GM19463 (cell line): ENCODE measurements around the gene ORAI2.

Experiments used
- ATAC-seq: cut with Tn5 transposase; IDR thresholded peaks from one replicate; pipeline ENCODE4 v1.9.1; 2021; ENCODE audit warnings: mild to moderate bottlenecking, moderate library complexity; ENCODE audit not compliant: unreplicated experiment

ORAI2 gene

DNA sequence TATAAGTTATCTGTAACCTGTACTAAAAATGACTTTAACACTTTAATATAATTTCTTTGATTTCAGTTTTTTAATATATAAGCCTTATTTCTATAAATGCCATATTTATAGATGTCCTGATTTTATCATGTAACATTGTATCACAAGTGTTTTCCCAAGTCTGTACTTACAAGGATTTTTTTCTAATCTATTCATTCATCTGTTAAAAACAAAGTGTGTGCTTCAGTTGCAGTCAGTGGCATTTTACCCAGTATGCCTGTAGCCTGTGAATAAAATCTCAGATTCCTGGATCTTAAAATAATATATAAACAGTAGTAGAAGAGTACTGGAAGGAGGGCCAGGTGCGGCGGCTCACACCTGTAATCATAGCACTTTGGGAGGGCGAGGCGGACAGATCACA, 19.8 kb upstream of the ORAI2 start:
- ATAC-seq = no peak

DNA sequence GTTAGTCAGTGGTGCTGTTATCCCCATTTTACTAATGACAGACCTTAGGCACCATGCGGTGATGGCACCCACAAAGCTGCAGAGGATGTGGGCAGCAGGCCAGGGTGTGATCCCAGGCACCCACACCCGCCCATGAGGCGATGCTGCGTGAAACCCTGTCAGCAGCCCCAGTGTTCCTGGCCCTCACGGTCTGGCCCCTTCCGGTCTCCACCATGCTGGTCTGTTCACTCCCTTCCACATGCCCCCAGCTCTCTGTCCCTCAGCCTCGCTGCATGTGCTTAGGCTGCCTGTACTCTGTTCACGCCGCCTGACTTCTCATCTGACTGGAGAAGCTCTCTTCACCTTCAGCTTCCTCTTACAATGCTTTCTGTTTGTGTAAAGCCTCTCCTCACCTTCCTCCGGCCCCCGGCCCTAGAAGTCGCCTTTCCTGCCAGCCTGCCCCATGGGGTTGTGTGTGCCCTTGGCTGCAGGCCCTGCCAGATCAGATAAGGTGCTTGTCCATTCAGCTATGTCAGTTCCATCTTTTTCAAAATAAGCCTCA, 17.6 kb upstream of the ORAI2 start:
- ATAC-seq = peak; percentile 58

DNA sequence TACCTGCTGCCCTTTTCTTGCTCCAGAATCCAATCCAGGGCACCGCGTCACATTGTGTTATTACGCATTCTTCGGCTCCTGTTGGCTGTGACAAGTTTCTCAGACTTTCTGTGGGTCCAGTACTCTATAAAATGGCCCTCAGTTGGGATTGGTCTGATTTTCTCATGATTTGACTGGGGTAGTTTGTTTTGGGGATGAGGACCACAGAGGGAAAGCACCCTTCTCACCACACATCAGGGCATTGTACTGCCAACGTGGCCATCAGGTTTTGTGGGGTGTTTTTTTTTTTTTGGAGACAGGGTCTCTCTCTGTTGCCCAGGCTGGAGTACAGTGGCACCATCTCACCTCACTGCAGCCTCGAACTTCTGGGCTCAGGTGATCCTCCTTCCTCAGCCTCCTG, 17.0 kb upstream of the ORAI2 start:
- ATAC-seq = no peak

DNA sequence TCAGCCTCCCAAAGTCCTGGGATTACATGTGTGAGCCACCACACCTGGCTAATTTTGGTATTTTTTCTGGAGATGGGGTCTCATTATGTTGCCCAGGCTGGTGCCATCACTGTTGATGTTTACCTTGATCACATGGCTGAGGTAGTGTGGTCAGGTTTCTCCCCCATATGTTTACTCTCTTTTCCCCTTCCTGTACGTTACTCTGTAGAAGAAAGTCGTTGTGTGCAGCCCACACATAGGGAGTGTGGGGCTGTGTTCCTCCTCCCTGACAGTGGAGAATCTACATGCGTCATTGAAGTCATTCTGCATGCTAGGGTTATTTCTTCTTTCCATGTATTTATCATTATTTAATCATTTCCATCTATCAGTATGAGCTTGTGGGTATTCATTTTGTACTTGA, 16.3 kb upstream of the ORAI2 start:
- no peak for ATAC-seq

- ATAC-seq = no peak
These were observed 14.8 kb upstream of the ORAI2 start for GRCh38 chr7:102418592-102418991.

GRCh38 chr7:102421706-102422240, 11.6 kb upstream of the ORAI2 start:
- no peak for ATAC-seq

DNA sequence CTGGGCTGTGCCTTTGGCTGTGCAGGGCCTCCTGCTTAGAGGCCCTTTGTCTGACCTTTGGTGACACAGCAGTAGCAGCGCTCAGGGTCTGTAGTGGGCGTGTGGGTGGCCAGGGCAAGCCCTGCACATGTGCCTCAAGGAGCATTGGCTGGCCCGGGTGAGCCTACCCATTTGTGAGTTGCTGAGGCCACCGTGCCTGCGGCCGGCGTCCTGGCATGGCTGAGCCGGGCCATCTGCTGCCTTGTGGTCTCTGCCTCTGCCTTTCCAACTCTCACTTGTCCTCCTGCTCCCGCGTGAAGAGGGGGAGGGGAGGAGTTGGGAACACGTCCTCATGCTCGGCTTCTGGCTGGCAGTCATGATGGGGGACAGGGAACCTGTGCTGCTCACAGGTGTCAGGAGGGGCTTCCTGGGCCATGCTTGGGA, 9.2 kb upstream of the ORAI2 start:
- ATAC-seq = no peak

DNA sequence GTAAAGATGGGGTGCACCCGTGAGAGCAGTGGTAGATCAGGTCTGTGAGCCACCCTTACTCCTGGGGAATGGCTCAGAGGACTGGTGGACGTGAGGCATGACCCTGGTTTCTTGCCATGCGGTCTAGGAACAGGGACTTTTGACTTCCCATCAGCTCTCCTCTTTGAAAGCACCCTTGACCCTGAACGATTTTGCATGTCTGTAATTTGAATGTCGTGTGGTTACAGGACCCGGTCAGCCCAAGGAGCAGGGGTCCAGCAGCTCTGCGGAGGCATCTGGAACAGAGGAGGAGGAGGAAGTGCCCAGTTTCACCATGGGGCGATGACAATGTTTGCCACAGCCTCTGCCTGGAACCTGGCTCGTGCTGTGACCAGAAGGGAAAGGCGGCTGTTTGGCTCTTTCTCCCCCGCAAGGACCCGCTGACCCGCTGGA, 8.6 kb upstream of the ORAI2 start:
- ATAC-seq = peak; percentile 33

DNA sequence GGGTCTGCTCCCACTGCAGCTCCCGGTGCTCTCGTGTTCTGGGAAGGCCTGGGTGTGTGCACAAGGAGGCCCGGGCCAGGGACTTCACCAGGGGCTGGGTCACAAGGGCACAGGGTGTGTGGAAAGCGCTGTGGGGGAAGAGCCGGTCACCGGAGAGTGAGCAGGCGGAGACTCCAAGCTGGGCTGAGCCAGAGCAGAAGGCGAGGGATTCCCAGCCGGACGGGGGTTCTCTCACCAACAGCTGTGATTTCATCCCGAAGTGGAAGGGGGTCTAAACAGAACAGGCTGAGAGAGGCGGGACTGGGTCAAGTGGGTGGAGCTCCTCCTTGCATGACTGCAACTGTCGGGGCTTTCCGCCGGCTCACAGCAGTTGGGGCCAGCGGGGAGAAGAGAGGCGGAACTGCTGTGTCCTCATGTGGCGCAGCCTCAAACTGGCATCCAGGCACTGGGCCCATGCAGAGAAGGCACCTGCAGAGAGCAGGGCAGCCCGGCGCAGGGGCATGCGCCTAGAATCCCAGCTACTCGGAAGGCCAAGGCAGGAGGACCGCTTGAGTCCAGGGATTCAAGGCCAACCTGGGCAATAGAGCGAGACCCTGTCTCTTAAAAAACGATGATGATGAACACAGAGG, 7.6 kb upstream of the ORAI2 start:
- peak; percentile 56 for ATAC-seq

DNA sequence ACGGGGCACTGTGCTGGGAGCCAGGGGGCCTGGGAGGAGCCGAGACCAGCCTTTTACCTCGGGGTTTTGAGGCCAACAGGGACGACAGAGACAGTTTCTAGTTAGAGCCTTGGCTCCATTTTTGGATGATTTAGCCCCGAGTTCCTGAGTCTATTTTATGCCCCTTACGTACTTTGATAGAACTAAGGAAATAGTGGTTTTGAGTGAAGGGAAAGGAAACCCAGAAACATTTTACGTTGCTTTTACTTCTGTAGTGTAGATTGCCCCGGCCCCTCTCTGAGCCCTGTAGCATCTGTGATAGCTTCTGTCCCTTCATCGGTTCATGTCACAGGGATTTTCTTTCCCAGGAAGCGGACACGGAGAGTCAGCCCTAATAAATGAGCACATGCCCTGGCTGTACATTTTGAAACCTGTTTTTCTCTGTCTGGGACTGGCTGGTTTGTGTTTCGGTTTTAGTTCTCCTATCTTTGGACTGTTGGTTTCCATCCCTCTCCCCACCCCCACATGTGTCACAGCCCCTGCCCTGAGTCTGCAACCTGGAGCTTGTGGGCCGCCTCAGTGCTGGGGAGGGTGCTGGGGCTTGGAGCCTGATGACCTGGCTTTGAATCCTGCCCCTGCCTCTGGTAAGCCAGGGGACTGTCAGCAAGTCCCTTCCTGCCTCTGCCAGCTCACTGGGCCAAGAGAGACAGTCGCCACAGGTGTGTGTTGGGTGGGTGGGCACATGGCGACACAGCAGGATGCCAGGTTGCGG, 6.9 kb upstream of the ORAI2 start:
- ATAC-seq = peak; percentile 56

- no peak for ATAC-seq
These were observed 6.4 kb upstream of the ORAI2 start for GRCh38 chr7:102427019-102427405.

DNA sequence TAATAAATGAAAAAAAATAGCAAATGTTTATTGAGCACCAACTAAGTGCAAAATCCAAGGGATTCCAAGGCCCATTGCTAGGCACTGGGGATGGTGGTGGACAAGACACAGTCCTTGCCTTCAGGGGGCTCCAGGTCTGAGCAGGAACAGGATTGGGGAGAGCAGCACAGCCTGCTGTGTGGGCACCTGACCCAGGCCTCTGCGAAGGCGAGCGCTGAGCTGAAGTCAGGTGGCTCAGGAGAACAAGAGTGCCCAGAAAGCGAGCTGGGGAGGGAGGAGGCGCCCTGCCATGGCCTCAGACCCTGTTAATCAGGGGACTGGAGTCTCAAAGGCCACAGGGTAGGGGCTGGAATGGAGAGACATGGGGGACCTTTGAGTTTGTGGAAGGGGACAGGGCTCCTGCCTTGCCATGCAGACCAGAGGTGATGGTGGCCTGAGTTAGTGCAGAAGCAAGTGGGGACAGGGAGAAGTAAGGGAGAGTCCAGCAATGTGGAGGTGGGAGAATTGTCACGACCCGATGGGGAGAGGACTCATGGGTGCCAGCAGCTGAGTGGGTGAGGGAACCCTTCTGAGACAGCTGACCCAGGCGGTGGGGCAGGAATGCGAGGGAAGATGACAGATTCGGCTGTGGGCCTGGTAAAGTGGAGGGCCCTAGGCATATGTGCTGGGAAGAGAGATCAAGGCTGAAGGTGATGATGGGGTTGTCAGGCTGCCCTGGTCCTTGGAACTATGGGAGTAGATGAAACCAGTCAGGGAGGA, 4.1 kb upstream of the ORAI2 start:
- ATAC-seq = no peak

- no peak for ATAC-seq
These were observed 1.6 kb upstream of the ORAI2 start for GRCh38 chr7:102431617-102432298.

- peak; percentile 31 for ATAC-seq
These were observed 745 bp upstream of the ORAI2 start for GRCh38 chr7:102432442-102433218.

- ATAC-seq = no peak
These were observed 688 bp downstream of the ORAI2 start for GRCh38 chr7:102434039-102434486.

DNA sequence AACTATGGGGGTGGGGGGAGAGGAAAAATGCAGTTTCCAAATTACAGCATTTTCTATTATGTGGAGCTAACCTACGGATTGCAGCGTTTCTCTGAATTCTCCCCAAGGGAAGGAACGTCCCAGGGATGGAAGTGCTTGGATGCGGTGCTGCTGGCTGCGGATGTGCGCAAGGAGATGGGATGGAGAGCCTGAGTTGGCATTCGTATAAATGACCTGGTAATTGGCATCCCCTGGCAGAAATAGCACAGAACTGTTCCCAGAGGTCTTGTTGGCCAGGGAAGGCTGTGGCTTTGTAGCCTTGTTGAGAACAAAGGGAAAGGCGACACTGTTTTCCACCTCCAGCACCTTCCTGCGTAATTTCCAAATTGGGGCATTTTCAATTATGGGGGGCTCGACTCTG, 2.7 kb downstream of the ORAI2 start:
- no peak for ATAC-seq

- ATAC-seq = no peak
These were observed 6.8 kb downstream of the ORAI2 start for GRCh38 chr7:102439963-102440795.

DNA sequence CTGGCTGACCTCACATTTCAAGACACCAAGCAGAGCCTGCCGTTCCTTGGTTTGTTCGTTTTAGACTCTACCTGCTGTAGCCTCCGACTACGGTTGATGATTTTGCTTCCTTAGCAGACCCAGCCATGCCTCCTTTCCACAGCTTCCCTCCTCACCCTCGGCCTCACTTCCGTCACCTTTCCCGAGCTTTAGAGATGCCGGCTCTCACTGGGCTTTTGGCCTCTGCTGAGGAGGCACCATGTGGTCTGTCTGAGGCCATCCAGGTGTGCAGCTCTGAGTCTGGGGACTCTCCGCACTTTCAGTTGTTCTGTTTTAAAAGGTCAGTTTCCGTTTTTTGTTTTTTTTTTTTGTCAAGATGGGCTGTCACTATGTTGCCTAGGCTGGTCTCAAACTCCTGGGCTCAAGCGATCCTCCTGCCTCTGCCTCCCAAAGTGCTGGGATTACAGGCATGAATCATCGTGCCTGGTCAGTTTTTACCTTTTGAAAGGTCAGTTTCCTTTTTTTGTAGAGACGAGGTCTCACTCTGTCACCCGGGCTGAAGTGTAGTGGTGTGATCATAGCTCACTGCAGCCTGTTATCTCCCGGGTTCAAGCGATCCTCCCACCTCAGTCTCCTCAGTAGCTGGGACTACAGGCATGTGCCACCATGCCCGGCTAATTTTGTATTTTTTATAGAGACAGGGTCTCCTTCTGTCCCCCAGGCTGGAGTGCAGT, 11.7 kb downstream of the ORAI2 start:
- ATAC-seq = peak; percentile 43
